ENCODE results near the gene SLC38A3. TPM values are rescaled to one million over a fixed set of nuclear protein-coding genes. Genes with fewer than 3 reads are reported as not detected.

The SLC38A3 gene
- total RNA-seq, 1 donor: 0.36 TPM

DNA sequence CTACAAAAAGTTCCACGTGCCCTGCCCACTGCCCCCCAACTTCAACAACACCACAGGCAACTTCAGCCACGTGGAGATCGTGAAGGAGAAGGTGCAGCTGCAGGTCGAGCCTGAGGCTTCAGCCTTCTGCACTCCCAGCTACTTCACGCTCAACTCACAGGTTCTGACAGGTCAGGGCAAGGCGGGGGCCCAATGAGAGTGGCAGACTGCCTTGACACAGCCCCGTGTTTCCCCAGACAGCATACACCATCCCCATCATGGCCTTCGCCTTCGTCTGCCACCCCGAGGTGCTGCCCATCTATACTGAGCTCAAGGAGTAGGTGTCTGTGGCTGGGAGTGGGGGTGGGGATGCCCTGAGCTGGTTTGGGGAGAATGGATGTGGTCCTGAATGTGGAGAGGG, 12.6 kb downstream of the SLC38A3 start:
- TF ChIP-seq, protein P1, sequence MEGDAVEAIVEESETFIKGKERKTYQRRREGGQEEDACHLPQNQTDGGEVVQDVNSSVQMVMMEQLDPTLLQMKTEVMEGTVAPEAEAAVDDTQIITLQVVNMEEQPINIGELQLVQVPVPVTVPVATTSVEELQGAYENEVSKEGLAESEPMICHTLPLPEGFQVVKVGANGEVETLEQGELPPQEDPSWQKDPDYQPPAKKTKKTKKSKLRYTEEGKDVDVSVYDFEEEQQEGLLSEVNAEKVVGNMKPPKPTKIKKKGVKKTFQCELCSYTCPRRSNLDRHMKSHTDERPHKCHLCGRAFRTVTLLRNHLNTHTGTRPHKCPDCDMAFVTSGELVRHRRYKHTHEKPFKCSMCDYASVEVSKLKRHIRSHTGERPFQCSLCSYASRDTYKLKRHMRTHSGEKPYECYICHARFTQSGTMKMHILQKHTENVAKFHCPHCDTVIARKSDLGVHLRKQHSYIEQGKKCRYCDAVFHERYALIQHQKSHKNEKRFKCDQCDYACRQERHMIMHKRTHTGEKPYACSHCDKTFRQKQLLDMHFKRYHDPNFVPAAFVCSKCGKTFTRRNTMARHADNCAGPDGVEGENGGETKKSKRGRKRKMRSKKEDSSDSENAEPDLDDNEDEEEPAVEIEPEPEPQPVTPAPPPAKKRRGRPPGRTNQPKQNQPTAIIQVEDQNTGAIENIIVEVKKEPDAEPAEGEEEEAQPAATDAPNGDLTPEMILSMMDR (IDR thresholded peaks at IDR 0.05; ENCODE audit: extremely low read depth, low read depth, low read length): no peak
- Histone ChIP-seq H3K9me3 (ENCODE audit: low read depth, low read length) (no peaks in the 10 kb centered on the region), H2AFZ (ENCODE audit: low read length) (no peak overlapping the region), H3K27ac (ENCODE audit: low read depth, low read length) (no peak overlapping the region), H4K20me1 (ENCODE audit: insufficient read depth, low read length) (no peaks in the 10 kb centered on the region), H3K79me2 (ENCODE audit: insufficient read depth, low read length) (no peaks in the 10 kb centered on the region), H3K4me1 (ENCODE audit: insufficient read depth, low read length) (no peaks in the 10 kb centered on the region), H3K4me2 (ENCODE audit: insufficient read depth, low read length) (no peak overlapping the region), H3K27me3 (ENCODE audit: insufficient read depth, low read length) (peaks cover 2% of the 10 kb centered on the region), H3K36me3 (ENCODE audit: insufficient read depth, low read length) (no peaks in the 10 kb centered on the region), H3K4me3 (ENCODE audit: insufficient read depth, low read length) (no peak overlapping the region)
- peak; percentile 72 for DNase-seq (ENCODE audit: insufficient read length, low spot score, missing footprints)

DNA sequence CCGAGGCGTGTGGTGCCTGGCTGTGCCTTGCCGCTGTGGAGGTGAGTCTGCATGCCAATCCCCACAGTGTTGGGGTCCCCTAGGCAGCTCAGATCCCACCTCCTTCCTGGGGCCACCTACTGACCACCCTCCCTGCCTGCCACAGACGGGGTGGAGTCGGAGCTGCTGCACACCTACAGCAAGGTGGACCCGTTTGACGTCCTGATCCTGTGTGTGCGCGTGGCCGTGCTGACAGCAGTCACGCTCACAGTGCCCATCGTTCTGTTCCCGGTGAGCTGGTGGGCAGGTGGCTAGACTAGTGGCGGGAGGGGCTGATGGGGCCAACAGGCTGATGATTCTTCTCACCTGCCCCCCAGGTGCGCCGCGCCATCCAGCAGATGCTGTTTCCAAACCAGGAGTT, 13.4 kb downstream of the SLC38A3 start:
- Histone ChIP-seq H3K27me3 (ENCODE audit: insufficient read depth, low read length) (peaks cover 2% of the 10 kb centered on the region), H3K9me3 (ENCODE audit: low read depth, low read length) (no peaks in the 10 kb centered on the region), H4K20me1 (ENCODE audit: insufficient read depth, low read length) (no peaks in the 10 kb centered on the region), H3K36me3 (ENCODE audit: insufficient read depth, low read length) (no peaks in the 10 kb centered on the region), H3K4me3 (ENCODE audit: insufficient read depth, low read length) (no peak overlapping the region), H3K27ac (ENCODE audit: low read depth, low read length) (no peak overlapping the region), H3K4me1 (ENCODE audit: insufficient read depth, low read length) (no peaks in the 10 kb centered on the region), H3K4me2 (ENCODE audit: insufficient read depth, low read length) (no peak overlapping the region), H2AFZ (ENCODE audit: low read length) (no peak overlapping the region), H3K79me2 (ENCODE audit: insufficient read depth, low read length) (no peaks in the 10 kb centered on the region)
- TF ChIP-seq, protein P1 (IDR thresholded peaks at IDR 0.05; ENCODE audit: extremely low read depth, low read depth, low read length): no peak
- DNase-seq (ENCODE audit: insufficient read length, low spot score, missing footprints): no peak

DNA sequence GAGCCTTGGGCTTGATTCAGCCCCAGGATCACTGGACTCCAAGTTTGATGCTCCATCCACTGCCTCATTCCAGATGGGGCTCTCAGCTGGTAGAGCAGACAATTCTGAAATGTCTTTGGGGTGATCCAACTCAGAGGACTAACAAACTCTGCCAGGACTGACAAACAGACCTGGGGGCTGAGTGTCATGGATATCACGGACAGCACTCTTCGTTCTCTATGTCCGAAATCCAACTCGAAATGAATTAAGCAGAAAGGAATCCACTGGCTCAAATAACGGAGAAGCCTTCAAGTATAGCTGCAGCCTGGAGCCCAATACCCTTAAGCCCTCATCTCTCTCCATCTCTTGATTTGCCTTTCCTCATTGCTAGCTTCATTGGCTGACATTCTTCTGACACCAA, 14.2 kb downstream of the SLC38A3 start:
- TF ChIP-seq, protein P1 (IDR thresholded peaks at IDR 0.05; ENCODE audit: extremely low read depth, low read depth, low read length): no peak
- Histone ChIP-seq H3K27me3 (ENCODE audit: insufficient read depth, low read length) (peaks cover 8% of the 10 kb centered on the region), H3K4me2 (ENCODE audit: insufficient read depth, low read length) (no peak overlapping the region), H3K4me1 (ENCODE audit: insufficient read depth, low read length) (no peaks in the 10 kb centered on the region), H3K4me3 (ENCODE audit: insufficient read depth, low read length) (no peak overlapping the region), H4K20me1 (ENCODE audit: insufficient read depth, low read length) (no peaks in the 10 kb centered on the region), H3K36me3 (ENCODE audit: insufficient read depth, low read length) (no peaks in the 10 kb centered on the region), H3K79me2 (ENCODE audit: insufficient read depth, low read length) (no peaks in the 10 kb centered on the region), H3K9me3 (ENCODE audit: low read depth, low read length) (no peaks in the 10 kb centered on the region), H2AFZ (ENCODE audit: low read length) (no peak overlapping the region), H3K27ac (ENCODE audit: low read depth, low read length) (no peak overlapping the region)
- no peak for DNase-seq (ENCODE audit: insufficient read length, low spot score, missing footprints)

GRCh38 chr3:50220109-50220508, 15.0 kb downstream of the SLC38A3 start:
- Histone ChIP-seq H3K4me1 (ENCODE audit: insufficient read depth, low read length) (no peaks in the 10 kb centered on the region), H4K20me1 (ENCODE audit: insufficient read depth, low read length) (no peaks in the 10 kb centered on the region), H3K4me3 (ENCODE audit: insufficient read depth, low read length) (no peak overlapping the region), H3K79me2 (ENCODE audit: insufficient read depth, low read length) (no peaks in the 10 kb centered on the region), H3K27me3 (ENCODE audit: insufficient read depth, low read length) (peaks cover 12% of the 10 kb centered on the region), H3K9me3 (ENCODE audit: low read depth, low read length) (no peaks in the 10 kb centered on the region), H3K27ac (ENCODE audit: low read depth, low read length) (no peak overlapping the region), H2AFZ (ENCODE audit: low read length) (no peak overlapping the region), H3K4me2 (ENCODE audit: insufficient read depth, low read length) (no peak overlapping the region), H3K36me3 (ENCODE audit: insufficient read depth, low read length) (no peaks in the 10 kb centered on the region)
- TF ChIP-seq, protein P1 (IDR thresholded peaks at IDR 0.05; ENCODE audit: extremely low read depth, low read depth, low read length): no peak
- peak; percentile 86 for DNase-seq (ENCODE audit: insufficient read length, low spot score, missing footprints)

All from osteoblast (primary cell).